GM21717 (cell line): ENCODE results near the gene LDLRAD2.
"Not testable (repeated sequence)": the region's sequence is repeated elsewhere in the genome, so short reads cannot be mapped to it uniquely, and the experiment has no call there.

ENCODE experiments used
- ATAC-seq: cut with Tn5 transposase; IDR thresholded peaks from one replicate; pipeline ENCODE4 v1.9.1; 2021; ENCODE audit warnings: mild to moderate bottlenecking, moderate library complexity; ENCODE audit not compliant: unreplicated experiment

LDLRAD2 gene

DNA sequence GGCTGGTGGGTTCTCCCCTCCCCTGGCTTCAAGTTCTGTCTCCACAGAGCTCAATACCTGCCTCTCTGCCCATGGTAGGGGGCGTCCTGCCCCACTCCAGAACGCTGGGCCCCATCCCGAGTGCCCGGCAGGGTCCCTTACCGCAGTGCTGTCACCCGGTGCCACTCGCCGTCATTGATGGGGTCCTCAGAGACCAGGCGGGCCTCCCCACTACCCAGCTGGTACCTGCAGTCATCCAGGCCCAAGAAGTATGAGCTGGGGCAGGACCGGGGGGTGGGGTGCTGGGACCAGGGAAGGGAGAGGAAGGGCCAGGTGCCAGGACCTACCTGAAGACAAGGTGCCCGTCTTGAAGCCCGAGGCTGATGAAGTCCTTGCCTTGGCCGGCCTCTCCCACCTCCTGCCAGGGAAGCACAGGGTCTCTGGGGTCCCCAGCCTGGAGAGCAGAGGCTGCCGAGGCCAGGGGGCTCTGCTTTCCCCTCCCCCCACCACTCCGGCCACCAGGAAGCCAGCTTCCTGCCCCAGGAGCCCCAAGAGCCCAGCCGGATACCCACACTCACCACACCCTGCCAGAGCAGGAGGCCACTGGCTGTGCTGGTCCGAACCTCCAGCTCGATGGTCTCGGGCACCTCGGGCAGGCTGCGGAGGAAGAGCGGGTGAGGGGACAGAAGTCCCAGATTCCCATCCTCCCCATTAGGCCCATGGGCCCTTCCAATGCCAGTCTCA lies 12.1 kb downstream of the LDLRAD2 start:
- no peak for ATAC-seq

DNA sequence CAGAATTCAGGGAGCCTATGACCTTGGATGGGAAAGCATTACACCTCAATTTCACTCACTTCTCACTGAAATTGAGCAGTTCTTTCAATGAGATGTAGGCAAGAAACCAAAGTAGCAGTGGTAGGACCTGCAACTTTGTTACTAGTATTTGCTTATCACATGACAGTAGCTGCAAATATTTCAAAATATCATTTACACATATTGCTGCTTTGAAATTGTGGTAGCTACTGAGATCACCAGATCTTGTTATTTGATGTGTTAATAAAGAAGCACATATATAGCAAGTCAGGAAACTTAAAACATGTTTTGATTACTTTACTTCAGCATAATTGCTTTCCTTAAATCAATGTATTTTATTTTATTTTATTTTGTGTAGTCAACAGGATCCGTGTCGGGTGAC lies 12.9 kb downstream of the LDLRAD2 start:
- no peak for ATAC-seq

DNA sequence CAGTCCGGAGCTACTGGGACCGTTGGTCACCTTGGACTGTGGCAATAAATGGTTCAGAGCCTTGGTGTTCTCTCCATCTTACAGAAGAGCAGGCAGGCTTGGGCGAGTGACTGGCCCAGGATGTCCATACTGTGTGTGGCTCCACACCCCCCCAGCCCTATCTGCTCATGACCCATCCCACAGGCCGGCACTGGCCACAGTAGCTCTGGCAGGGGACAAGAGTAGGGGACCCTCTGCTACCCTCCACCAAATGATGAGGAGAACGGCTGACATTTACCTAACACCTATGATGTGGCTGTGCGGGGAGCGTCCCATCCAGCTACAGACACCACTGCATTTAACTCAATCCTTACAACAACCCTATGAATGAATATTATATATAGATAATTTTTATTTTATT lies 13.3 kb downstream of the LDLRAD2 start:
- no peak for ATAC-seq

DNA sequence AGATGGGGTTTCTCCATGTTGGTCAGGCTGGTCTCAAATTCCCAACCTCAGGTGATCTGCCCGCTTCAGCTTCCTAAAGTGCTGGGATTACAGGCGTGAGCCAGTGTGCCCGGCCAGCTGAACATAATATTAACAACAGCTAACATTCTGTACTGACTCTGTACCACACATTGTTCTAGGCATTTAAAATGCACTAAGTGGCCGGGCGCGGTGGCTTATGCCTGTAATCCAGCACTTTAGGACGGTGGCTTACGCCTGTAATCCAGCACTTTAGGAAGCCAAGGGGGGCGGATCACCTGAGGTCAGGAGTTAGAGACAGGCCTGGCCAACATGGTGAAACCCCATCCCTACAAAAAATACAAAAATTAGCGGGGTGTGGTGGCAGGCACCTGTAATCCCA lies 14.6 kb downstream of the LDLRAD2 start:
- not testable (repeated sequence) for ATAC-seq

DNA sequence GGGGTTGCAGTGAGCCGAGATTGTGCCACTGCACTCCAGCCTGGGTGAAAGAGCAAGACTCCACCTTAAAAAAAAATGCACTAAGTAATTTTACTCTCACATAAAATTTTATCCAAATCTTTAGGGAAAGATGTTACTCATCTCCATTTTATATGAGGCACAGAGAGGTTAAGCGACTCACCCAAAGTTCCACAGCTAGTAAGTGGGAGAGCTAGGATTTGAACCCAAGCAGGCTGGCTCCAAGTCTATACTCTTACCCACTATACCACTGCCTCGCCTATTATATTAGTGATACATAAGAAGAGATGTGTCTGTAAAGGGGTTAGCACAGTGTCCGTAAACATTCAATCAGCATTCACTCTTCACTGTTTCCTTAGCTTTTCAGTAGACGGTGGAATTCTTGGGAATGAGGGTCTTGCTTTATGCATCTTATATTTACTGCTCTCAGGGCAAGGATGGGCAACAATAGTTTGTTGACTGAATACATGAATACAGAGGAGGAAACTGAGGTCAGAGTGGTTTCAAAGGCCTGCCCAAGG lies 15.1 kb downstream of the LDLRAD2 start:
- ATAC-seq, result no peak

DNA sequence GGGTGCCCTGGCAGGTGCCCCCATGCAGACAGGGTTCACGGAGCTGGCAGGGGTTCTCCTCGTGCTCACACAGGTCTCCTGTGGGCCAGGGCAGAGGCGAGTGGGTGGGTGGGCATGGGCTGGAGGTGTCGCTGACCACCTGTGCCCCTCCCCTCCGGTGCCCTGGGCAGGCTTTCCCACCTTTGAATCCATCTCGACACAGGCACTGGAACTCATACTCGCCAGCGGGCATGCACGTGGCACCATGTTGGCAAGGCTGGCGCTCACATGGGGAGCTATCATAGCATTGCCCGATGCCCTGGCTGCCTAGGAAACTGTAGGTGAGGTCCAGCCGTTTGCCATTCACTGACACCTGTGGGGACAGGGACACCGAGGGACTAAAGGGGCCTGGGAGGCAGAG lies 16.0 kb downstream of the LDLRAD2 start:
- ATAC-seq, result no peak

DNA sequence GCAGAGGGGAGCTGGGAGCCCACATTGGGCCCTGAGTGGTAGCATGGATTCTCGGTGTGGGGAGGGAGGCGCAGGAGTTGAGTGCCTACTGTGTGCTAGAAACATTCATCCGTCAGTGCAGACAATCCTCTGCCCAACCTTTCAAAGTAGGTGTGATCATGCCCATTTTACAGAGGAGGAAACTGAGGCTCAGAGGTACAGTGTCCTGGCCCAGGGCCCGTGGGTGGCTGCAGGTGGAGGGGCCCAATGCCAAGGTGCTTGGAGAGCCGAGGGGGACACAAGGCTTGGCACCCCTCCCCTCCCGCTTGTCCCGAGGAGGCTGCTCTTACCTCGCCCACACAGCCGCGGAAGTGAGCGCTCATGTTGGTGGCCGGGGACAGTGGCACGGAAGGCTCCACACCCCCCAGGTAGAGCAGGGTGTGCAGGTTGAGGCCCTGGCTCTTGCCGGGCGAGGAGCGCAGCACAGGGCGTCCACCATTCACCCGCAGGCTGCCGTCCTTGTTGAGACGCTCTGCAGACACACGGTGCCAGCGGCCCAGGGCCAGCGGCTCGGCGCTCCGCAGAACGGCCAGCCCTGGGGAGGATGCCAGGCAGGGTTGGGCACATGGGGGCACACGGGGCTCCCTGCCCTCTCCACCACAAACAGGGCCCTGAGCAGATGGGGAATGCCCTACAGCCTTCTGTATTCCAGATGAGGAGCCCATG lies 16.6 kb downstream of the LDLRAD2 start:
- ATAC-seq, result no peak

DNA sequence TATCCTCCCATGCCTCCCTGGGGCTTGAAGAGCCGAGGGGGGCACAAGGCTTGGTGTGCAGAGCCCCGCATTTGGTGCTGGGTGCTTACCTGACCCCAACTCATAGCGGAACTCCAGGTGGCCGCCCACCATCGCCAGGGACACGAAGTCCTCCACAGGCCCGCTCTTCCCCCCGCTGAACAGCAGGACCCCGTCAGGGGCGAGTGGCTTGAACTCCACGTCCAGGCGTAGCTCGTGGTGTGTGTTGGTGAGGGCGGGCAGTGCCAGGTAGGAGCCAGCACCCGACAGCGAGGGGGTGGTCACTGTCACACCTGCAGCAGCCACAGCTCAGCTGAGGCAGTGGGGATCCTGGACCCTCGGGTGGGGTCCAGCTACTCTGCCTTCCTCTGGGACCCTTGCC lies 17.2 kb downstream of the LDLRAD2 start:
- no peak for ATAC-seq

DNA sequence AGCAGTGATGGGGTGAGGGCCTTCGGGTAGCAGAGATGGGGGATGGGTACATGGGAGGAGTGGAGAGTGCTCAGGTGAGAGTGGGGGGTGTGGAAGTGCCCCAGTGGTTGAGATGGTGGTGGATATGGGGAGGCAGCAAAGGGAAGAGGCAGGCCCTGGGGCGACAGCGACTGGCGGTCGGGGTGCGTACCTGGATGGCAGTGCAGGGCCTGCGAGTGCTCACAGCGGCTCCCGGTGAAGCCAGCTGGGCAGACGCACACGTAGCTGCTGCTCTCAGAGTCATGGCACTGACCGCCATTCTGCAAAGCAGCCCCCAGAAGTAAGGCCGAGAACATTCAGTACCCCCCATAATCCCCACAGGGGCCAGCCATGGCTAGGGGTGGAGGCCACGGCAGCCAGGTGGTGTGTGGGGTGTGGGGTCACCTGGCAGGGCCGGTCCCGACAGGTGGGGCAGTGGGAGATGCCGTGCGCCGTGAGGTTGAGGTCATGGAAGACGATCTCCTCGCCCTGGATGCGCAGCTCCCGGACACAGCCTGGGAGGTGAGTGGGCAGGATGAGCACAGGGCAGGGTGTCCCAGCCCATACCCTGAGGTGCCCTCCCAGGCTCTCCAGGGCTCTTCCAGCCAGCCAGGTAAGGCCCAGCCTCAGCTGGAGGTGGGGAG lies 18.9 kb downstream of the LDLRAD2 start:
- ATAC-seq, result no peak

DNA sequence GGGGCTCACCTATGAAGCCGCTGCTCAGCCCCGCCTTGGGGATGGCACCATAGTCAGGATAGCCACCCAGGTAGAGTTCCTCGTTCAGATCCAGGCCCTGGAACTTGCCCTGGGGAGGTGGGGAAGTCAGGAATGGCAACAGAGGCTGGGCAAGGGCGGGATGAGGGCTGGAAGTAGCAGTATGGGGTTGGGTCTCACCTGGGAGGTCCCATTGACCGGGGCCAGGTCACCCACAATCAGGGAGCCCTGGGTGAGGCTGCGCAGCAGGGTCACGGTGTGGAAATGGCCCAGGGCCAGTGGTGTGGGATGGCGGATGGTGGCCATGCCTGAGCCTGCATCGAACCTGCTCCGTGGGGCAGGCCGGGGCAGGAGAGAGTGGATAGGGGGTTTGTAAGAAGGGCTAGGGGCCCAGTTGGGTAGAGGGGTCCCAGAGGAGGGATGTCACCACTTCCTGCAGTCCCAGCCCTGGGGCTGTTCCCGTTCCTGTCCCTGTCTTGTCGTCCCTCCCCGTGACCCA lies 19.4 kb downstream of the LDLRAD2 start:
- no peak for ATAC-seq

DNA sequence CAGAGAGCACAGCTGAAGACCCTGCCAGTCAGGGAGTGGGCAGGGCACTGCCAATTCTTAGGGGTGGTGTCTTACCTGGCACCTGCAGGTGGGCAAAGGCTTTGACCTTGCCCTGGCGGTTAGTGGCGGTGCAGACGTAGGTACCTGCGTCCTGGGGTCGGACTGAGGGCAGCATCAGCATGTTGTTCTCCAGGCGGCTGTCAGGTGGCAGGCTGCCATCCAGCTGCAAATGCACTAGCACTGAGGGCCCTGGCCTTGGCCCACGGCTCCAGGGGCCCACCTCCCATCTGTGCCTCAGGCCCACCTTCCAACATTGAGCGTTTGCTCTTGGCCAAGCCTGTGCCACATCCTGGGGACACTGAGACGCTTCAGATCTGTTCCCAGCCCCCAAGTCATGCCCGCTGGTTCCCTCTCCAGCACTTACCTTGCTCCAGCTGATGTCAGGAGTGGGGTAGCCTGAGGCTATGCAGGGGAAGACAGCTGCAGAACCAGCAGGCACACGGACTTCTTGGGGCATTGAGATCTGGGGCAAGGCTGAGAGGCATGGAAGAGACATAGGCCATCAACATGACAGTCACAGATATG lies 21.4 kb downstream of the LDLRAD2 start:
- no peak for ATAC-seq

DNA sequence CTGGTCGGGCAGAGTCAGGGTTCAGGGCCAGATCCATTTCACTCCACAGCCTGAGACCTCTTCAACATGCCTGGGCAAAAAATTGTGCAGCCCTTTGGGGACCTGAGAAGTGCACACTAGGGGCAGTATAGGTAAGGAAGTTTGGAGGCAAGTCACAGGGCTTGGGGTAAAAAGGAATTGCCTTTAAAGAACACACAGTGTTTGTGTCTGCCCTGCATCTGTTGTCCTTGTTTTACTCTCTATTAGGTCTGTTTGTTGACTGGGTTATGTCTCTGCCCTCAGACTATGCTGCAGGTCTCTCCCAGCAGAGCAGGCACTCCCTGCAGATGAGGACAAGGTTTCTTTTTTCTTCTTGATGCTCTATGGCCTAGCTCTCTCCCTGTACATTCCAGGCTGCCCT lies 22.0 kb downstream of the LDLRAD2 start:
- no peak for ATAC-seq

DNA sequence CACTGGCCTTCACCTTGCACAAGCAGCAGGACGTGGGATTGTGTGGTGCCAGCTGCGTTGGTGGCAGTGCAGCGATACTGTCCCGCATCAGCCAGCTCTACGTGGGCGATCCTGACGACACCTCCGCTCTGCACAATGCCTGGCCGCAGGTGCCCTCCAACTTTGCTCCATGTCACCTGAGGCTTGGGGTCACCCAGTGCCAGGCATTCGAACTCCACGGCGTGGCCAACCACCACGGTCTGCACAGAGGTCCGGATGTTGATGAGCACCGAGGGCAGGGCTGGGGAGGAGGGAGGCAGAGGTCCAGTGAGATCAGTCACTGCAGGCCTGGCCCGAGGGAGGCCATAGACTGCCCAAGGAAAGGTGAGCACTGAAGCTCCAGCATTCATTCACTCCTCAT lies 22.6 kb downstream of the LDLRAD2 start:
- ATAC-seq, result no peak

DNA sequence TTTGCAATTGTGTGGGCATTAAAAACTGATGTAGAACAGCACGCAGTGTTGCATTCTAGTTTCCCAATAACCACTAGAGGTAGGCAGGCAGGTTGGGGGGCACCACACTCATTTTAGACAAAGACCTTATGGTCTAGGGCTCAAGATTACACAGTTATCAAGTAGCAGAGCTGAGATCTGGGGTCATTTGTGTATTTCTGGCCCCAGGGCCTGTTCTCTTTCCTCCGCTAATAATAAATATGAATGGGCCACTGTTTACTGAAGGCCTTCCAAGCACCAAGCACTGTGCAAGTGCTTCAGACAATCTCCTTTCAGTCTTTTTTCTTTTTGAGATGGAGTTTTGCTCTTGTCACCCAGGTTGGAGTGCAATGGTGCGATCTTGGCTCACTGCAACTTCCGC lies 23.9 kb downstream of the LDLRAD2 start:
- ATAC-seq, result no peak

DNA sequence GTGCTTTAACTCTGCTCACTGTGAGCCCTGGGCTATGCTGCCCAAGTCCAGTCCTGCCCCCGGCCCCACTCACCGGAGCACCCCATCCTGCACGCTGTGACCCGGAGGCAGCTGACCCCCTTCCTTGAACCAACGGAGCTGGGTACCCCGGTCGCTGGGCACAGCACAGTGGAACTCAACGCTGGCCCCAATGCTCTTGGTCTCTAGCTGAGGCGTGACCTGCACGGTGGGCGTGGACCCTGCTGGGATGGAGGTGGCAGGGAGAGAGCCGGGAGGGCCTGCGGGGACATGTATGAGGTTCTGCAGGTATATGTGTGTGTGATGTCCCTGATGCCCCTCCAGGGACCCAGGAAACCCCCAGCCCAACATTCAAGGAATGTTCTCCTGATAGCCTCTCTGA lies 24.7 kb downstream of the LDLRAD2 start:
- no peak for ATAC-seq

DNA sequence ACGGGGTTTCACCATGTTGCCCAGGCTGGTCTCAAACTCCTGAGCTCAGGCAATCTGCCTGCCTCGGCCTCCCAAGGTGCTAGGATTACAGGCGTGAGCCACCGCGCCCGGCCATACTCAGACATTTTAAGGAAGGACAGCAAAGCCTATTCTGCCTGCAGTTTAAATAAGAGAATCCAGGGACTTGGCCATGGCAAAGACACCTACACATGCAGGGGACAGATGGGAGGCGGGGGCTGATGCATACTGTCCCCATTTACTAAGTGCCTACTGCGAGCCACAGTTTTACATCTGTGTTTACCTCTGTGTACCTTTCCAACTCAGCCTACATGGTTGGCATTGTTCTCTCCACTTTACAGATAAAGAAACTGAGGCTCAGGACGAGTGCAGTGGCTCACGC lies 25.4 kb downstream of the LDLRAD2 start:
- no peak for ATAC-seq

DNA sequence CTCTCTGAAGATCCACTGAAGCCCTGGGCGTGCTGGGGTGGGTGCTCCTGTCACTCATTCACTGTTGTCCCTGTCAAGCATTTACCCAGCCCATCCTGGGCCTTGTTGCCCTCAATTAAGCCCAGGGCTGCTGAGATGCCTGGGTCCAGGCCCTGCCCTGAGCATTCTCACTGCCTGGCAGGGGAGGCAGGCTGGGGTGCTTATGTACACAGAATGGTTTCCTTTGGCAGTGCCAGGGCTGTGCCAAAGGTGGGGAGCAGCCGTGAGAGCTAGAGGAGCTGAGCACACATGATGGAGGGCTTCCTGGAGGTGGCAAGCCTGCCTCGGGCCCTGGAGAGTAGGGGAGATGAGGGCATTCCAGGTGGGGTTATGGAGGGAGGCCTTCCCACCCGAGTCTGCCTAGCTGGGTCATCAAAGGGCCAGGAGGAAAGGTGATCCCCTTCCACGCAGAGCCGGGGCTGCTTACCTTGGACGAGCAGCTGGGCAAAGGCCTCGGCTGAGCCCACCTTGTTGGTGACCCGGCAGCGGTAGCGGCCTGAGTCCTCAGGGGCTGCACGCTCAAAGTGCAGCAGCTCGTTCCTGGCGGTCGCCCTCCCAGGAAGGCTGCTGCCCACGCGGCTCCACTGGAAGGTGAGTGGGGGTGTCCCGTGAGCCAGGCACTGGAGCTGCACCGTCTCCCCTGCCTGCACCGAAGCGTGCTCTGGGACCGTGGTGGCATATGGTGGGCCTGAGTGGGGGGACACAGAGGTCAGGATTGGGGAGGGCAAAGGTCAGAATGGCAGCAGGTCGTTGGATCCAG lies 26.5 kb downstream of the LDLRAD2 start:
- no peak for ATAC-seq

DNA sequence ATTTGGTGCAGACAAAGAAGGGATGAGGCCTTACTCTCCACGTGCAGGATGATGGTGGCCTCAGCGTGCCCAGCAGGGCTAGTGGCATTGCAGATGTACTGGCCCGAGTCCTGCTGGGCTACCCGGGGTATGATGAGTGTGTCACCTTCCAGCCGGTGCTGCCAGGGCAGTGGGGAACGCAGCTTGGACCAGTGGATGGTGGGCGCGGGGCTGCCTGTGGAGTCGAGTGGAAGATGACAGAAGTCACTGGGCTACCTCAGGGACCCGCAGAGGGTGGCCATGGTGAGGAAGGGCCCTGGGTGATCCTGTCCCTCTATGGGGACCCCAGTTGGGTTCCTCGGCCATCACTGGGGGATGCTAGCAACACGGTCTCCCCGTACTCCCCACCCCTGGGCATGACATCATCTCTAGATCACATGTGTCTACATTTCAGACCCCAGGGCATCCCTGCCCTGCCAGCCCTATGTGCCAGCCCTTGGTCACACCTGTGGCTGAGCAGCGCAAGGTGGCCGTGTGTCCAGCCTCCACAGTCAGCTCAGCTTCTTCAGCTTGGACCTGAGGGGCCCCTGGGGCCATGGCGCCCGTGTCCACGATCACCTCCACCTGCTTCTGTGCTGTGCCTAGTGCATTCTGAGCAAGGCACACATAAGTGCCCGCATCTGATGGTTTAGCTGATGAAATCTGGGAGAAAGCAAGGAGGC lies 27.4 kb downstream of the LDLRAD2 start:
- no peak for ATAC-seq

DNA sequence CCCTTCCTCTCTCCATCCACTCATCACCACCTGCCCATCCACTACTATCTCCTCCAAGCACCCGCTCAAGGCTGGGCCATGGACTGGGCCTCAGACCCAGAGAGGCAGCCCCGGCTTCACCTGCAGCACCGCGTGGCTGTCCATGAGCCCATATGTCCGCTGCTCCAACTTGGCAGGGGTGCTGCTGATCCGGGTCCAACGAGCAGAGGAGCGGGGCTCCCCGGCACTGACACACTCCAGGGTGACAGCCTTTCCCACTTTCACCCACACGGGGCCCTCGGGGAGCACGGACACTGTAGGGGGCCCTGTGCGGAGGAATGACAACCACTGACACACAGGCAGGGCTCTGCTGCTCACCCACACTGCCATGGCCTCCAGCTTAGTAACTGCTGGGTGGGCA lies 28.9 kb downstream of the LDLRAD2 start:
- no peak for ATAC-seq
